ENCODE results near the gene CCDC12. TPM values are rescaled to one million over a fixed set of nuclear protein-coding genes. Genes with fewer than 3 reads are reported as not detected.
"Not testable (repeated sequence)": the region's sequence is repeated elsewhere in the genome, so short reads cannot be mapped to it uniquely, and the experiment has no call there.

CCDC12 gene
- total RNA-seq, 2 experiments from 2014 or later, result 55.0 to 56.7 TPM

DNA sequence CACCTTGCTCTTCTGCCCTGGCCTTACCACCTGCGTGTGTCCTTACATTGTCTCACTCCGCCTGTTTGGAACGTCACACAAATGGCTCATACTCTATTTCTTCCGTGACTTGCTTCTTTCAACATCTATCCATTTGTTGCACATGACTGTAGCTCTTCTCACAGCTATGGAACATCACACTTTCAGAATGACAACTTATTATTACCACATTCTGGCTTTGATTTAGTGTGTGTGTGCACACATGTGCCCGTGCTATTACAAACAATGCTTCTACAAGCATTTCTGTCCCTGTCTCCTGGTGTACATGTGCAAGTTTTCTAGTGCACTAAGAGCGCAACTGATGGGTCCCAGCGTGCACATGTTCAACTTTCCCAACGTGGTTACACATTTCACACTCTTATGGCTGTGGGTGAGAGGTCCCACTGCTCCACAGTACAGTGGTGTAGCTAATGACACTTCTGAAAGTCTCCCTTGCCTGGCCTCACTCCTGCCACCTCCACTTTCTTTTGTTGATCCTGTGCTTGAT, 61.2 kb downstream of the CCDC12 start:
- H3K27ac Mint-ChIP-seq, result no peak overlapping the region
- H3K4me3 Mint-ChIP-seq, result no peak overlapping the region

GRCh38 chr3:46914849-46915248, 61.7 kb downstream of the CCDC12 start:
- Mint-ChIP-seq H3K4me3 (no peak overlapping the region), H3K4me1 (peaks cover 24% of the 10 kb centered on the region), H3K27ac (no peak overlapping the region), H3K9me3 (no peaks in the 10 kb centered on the region), H3K27me3 (no peaks in the 10 kb centered on the region), H3K36me3 (ENCODE audit: low read depth) (peaks cover 33% of the 10 kb centered on the region)
- ChIA-PET POLR2A (interaction anchor here (2.1 kb wide), 1 partner anchor 65 kb away, joined by 7 read pairs; the partner anchor contains the start of gene NBEAL2), CTCF (interaction anchor here (0.7 kb wide), 1 partner anchor 352 kb away, joined by 3 read pairs; no protein-coding TSS in a partner anchor)
- DNase-seq, result no peak

More for the DNA sequence above, 61.2 kb downstream of the CCDC12 start:
- Mint-ChIP-seq H3K9me3 (no peaks in the 10 kb centered on the region), H3K36me3 (ENCODE audit: low read depth) (peaks cover 38% of the 10 kb centered on the region), H3K27me3 (no peaks in the 10 kb centered on the region), H3K4me1 (peaks cover 24% of the 10 kb centered on the region)
- no peak for DNase-seq
- POLR2A ChIA-PET, result interaction anchor here (2.1 kb wide), 1 partner anchor 64 kb away, joined by 7 read pairs; the partner anchor contains the start of gene NBEAL2
- CTCF ChIA-PET, result interaction anchor here (0.7 kb wide), 1 partner anchor 352 kb away, joined by 3 read pairs; no protein-coding TSS in a partner anchor

- POLR2A ChIA-PET, result interaction anchor here (1.1 to 2.1 kb wide), 3 partner anchors 14 to 93 kb away, joined by 4 to 7 read pairs (median 5); partner anchors contain the start of gene NBEAL2
- CTCF ChIA-PET, result interaction anchor here (0.8 to 1.1 kb wide), 3 partner anchors 10 to 54 kb away, joined by 3 to 5 read pairs (median 3); no protein-coding TSS in a partner anchor
- no peak for DNase-seq
These were observed 62.9 kb downstream of the CCDC12 start for GRCh38 chr3:46913644-46914043.

DNA sequence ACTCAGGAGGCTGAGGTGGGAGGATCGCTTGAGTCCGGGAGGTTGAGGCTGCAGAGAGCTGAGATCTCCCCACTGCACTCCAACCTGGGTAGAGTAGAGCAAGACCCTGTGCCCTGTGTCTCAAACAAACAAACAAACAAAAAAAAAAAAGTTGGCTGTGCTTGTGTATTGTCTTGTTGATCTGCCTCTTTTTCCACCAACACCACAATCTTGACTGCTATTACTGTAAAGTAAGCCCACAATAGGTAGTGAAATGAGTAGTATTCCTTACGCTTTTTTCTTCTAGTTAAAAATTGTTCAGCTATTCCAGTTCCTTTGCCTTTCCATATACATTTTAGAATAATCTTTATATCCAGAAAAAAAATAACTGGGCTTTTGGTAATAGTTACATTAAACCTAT, 63.6 kb downstream of the CCDC12 start:
- POLR2A ChIA-PET, result interaction anchor here (1.1 to 1.5 kb wide), 2 partner anchors 15 to 94 kb away, joined by 4 to 5 read pairs; no protein-coding TSS in a partner anchor
- Mint-ChIP-seq H3K27ac (no peak overlapping the region), H3K4me3 (no peak overlapping the region), H3K36me3 (ENCODE audit: low read depth) (peaks cover 19% of the 10 kb centered on the region), H3K4me1 (peaks cover 30% of the 10 kb centered on the region), H3K27me3 (no peaks in the 10 kb centered on the region), H3K9me3 (no peaks in the 10 kb centered on the region)
- CTCF ChIA-PET, result interaction anchor here (1.0 to 1.2 kb wide), 3 partner anchors 11 to 411 kb away, joined by 3 to 5 read pairs (median 3); no protein-coding TSS in a partner anchor
- DNase-seq, result no peak

More at GRCh38 chr3:46913644-46914043, 62.9 kb downstream of the CCDC12 start:
- H3K27ac Mint-ChIP-seq, result no peak overlapping the region
- peaks cover 30% of the 10 kb centered on the region for H3K4me1 Mint-ChIP-seq
- H3K4me3 Mint-ChIP-seq, result no peak overlapping the region
- H3K36me3 Mint-ChIP-seq (ENCODE audit: low read depth), result peaks cover 24% of the 10 kb centered on the region
- no peaks in the 10 kb centered on the region for H3K27me3 Mint-ChIP-seq
- no peaks in the 10 kb centered on the region for H3K9me3 Mint-ChIP-seq

GRCh38 chr3:46910914-46911313, 65.6 kb downstream of the CCDC12 start:
- H3K36me3 Mint-ChIP-seq (ENCODE audit: low read depth); DNase-seq; H3K9me3 Mint-ChIP-seq; CTCF ChIA-PET; H3K4me3 Mint-ChIP-seq; H3K27me3 Mint-ChIP-seq; H3K27ac Mint-ChIP-seq: not testable (repeated sequence)
- peaks cover 27% of the 10 kb centered on the region for H3K4me1 Mint-ChIP-seq
- POLR2A ChIA-PET, result interaction anchor here (0.6 kb wide), 1 partner anchor 111 kb away, joined by 3 read pairs; no protein-coding TSS in a partner anchor

DNA sequence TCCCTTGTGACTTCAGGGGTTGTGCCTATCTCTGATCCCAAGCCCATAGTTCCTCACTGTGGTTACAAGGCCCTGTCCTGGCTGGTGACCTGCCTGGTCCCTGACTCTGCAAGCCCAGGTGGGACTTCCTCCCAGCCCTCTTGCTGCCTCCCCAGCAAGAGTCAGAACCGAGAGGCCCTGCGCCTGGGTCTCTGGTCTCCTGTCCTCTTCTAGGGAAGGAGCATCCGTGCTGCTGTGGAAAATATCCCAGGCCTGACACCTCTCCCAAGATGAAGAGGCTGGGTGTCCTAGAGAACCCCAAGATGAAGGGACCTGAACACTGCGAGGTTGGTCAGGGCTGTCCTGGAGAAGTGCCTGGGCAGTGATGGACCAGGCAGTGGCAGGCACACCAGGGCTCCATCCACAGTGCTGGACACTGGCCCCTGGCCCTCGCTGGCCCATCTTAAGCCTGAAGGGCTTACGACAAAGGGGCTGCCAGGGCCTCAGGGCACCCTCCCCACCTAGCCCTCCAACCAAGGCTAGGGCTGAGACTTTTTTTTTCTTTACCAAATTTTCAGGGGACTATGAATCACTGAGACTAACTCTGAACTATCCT, 66.3 kb downstream of the CCDC12 start:
- Mint-ChIP-seq H3K27ac (no peak overlapping the region), H3K9me3 (no peaks in the 10 kb centered on the region), H3K4me1 (peaks cover 23% of the 10 kb centered on the region), H3K36me3 (ENCODE audit: low read depth) (peaks cover 2% of the 10 kb centered on the region), H3K4me3 (no peak overlapping the region), H3K27me3 (no peaks in the 10 kb centered on the region)
- POLR2A ChIA-PET, result interaction anchor here (0.9 to 1.2 kb wide), 4 partner anchors 10 to 253 kb away, joined by 4 read pairs; partner anchors contain the start of gene SETD2
- CTCF ChIA-PET, result interaction anchor here (0.7 to 1.9 kb wide), 18 partner anchors 8 to 414 kb away, joined by 3 to 8 read pairs (median 4); partner anchors contain the start of gene NBEAL2
- no peak for DNase-seq

- POLR2A ChIA-PET, result interaction anchor here (0.8 to 1.2 kb wide), 5 partner anchors 9 to 254 kb away, joined by 3 to 4 read pairs (median 4); partner anchors contain the start of gene SETD2
- H3K4me1 Mint-ChIP-seq, result peaks cover 20% of the 10 kb centered on the region
- CTCF ChIA-PET, result interaction anchor here (0.7 to 1.9 kb wide), 18 partner anchors 9 to 414 kb away, joined by 3 to 8 read pairs (median 4); partner anchors contain the start of gene NBEAL2
- no peaks in the 10 kb centered on the region for H3K36me3 Mint-ChIP-seq (ENCODE audit: low read depth)
- no peaks in the 10 kb centered on the region for H3K27me3 Mint-ChIP-seq
- H3K4me3 Mint-ChIP-seq, result no peak overlapping the region
- DNase-seq, result peak; percentile 84
- H3K27ac Mint-ChIP-seq, result no peak overlapping the region
- H3K9me3 Mint-ChIP-seq, result no peaks in the 10 kb centered on the region
These were observed 66.9 kb downstream of the CCDC12 start for GRCh38 chr3:46909535-46910161.

GRCh38 chr3:46908986-46909534, 67.5 kb downstream of the CCDC12 start:
- Mint-ChIP-seq H3K27ac (no peak overlapping the region), H3K36me3 (ENCODE audit: low read depth) (no peaks in the 10 kb centered on the region), H3K9me3 (no peaks in the 10 kb centered on the region), H3K4me1 (peaks cover 20% of the 10 kb centered on the region), H3K27me3 (no peaks in the 10 kb centered on the region), H3K4me3 (no peak overlapping the region)
- no peak for DNase-seq
- ChIA-PET CTCF (interaction anchor here (0.8 to 1.9 kb wide), 17 partner anchors 8 to 415 kb away, joined by 3 to 8 read pairs (median 4); partner anchors contain the start of gene NBEAL2), POLR2A (interaction anchor here (0.8 to 1.2 kb wide), 5 partner anchors 9 to 254 kb away, joined by 3 to 4 read pairs (median 4); partner anchors contain the start of gene SETD2)

- H3K4me3 Mint-ChIP-seq, result no peak overlapping the region
- POLR2A ChIA-PET, result no interaction called here
These were observed 68.1 kb downstream of the CCDC12 start for GRCh38 chr3:46908294-46908985.

DNA sequence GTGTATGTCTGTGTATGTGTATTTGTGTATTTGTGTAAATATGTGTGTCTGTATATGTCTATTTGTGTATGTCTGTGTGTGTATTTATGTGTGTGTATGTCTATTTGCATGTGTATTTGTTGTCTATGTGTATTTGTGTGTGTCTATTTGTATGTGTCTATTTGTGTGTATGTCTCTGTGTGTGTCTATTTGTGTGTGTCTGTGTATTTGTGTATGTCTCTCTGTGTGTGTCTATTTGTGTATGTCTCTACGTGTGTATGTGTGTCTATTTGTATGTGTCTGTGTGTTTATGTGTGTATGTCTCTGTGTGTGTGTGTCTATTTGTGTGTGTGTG, 68.6 kb downstream of the CCDC12 start:
- ChIA-PET CTCF (no interaction called here), POLR2A (no interaction called here)
- no peak overlapping the region for H3K4me3 Mint-ChIP-seq
- peaks cover 16% of the 10 kb centered on the region for H3K4me1 Mint-ChIP-seq
- H3K36me3 Mint-ChIP-seq (ENCODE audit: low read depth), result no peaks in the 10 kb centered on the region
- H3K9me3 Mint-ChIP-seq, result no peaks in the 10 kb centered on the region
- no peak for DNase-seq
- H3K27ac Mint-ChIP-seq, result no peak overlapping the region
- H3K27me3 Mint-ChIP-seq, result no peaks in the 10 kb centered on the region

More at GRCh38 chr3:46908294-46908985, 68.1 kb downstream of the CCDC12 start:
- no peaks in the 10 kb centered on the region for H3K36me3 Mint-ChIP-seq (ENCODE audit: low read depth)
- no peaks in the 10 kb centered on the region for H3K27me3 Mint-ChIP-seq
- CTCF ChIA-PET, result interaction anchor here (1.4 to 1.9 kb wide), 5 partner anchors 12 to 63 kb away, joined by 3 to 7 read pairs (median 5); no protein-coding TSS in a partner anchor
- H3K4me1 Mint-ChIP-seq, result peaks cover 16% of the 10 kb centered on the region
- no peak for DNase-seq
- no peaks in the 10 kb centered on the region for H3K9me3 Mint-ChIP-seq
- no peak overlapping the region for H3K27ac Mint-ChIP-seq

DNA sequence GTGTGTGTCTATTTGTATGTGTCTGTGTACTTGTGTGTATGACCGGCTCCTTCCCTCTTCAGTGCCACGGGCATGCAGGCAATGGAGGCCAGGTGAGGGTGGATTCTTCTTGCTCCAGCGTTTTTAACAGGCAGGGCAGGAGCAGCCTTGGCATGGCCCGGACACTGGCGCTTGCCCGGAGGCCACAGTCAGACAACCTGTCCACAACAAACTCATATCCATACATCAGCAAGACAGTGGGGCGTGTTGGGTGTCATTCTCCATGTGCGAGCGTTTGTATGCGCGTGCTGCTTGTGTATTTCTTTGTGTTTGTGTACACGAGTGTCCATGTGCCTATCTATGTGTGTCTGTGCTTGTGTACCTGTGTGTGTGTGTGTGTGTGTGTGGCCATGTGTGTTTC, 69.3 kb downstream of the CCDC12 start:
- POLR2A ChIA-PET, result no interaction called here
- no peak for DNase-seq
- CTCF ChIA-PET, result no interaction called here
- no peaks in the 10 kb centered on the region for H3K36me3 Mint-ChIP-seq (ENCODE audit: low read depth)
- H3K9me3 Mint-ChIP-seq, result no peaks in the 10 kb centered on the region
- H3K4me1 Mint-ChIP-seq, result peaks cover 13% of the 10 kb centered on the region
- H3K4me3 Mint-ChIP-seq, result no peak overlapping the region
- H3K27ac Mint-ChIP-seq, result no peak overlapping the region
- H3K27me3 Mint-ChIP-seq, result no peaks in the 10 kb centered on the region

DNA sequence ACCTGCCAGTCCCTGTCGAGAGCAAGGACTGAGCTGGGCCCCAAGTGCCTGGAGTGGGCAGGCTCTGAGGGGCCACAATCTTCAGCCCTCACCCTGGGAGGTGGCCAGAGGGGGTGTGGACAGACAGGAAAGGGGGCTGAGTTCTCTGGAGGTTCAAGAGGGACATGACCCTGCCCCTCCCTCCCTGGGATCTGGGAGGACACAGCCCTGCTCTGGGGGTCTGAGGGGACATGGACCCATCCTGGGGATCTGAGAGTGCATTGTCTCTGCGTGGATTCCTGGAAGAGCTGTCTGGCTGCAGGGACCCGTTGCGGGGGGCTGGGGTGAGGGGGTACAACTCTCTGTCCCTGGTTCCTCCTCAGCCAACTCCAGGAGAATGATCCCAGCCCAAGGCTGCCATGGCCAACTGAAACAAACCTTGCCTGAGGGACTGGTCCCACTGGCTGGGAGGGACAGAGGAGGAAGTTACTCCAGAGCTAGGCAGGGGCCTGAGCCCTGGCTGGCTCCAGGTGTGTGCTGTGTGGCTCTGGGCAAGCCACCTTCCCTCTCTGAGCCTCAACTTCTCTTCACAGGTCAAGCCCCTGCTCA, 70.0 kb downstream of the CCDC12 start:
- no peaks in the 10 kb centered on the region for H3K27me3 Mint-ChIP-seq
- peaks cover 13% of the 10 kb centered on the region for H3K4me1 Mint-ChIP-seq
- H3K4me3 Mint-ChIP-seq, result no peak overlapping the region
- no peaks in the 10 kb centered on the region for H3K9me3 Mint-ChIP-seq
- DNase-seq, result no peak
- POLR2A ChIA-PET, result no interaction called here
- CTCF ChIA-PET, result no interaction called here
- no peak overlapping the region for H3K27ac Mint-ChIP-seq
- no peaks in the 10 kb centered on the region for H3K36me3 Mint-ChIP-seq (ENCODE audit: low read depth)
